ENCODE data around the gene GALNT5. TPM values are rescaled to one million over a fixed set of nuclear protein-coding genes. Genes with fewer than 3 reads are reported as not detected.
"Not testable (repeated sequence)": the region's sequence is repeated elsewhere in the genome, so short reads cannot be mapped to it uniquely, and the experiment has no call there.

GALNT5 gene
- total RNA-seq, 1 experiment from 2014 or later, result 0.04 TPM

DNA sequence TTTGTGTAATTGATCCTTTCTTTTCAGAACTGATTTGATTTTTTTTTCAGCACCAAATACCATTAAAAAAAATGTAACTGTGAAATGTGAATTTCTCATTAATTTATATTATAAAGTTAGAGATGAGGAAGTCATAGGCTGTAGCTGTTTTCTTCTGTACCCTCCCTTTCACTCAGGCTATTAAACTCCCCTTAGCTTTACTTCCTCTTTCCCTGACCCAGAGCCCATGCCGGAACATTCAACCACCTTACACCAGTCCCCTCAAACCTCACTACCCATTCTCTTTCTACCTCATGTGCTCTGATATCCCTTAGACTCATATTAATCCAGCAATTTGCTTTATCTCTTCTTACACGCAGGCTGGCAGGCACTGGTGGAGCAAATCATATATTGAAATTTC is 12.4 kb downstream of the GALNT5 start:
- Histone ChIP-seq H3K4me3 (ENCODE audit: low read length) (no peak overlapping the region), H3K27me3 (ENCODE audit: low read length) (no peaks in the 10 kb centered on the region), H4K20me1 (ENCODE audit: low read length) (no peaks in the 10 kb centered on the region), H3F3A (ENCODE audit: low read length, unreplicated experiment) (no peaks in the 10 kb centered on the region), H3K79me2 (ENCODE audit: low read length) (no peaks in the 10 kb centered on the region), H3K9me3 (ENCODE audit: low read length) (no peaks in the 10 kb centered on the region), H3K27ac (ENCODE audit: low read length) (no peak overlapping the region), H3K9ac (ENCODE audit: low read length) (no peak overlapping the region), H3K4me2 (ENCODE audit: low read length) (no peak overlapping the region), H3K36me3 (ENCODE audit: low read depth, low read length) (no peaks in the 10 kb centered on the region), H3K4me1 (ENCODE audit: insufficient read depth, low read length) (no peaks in the 10 kb centered on the region), H3K9me2 (replicated peaks; ENCODE audit: low read length) (0 out of 2 replicates have a peak, but pooled peaks cover 3% of the 10 kb centered on the region), H2AFZ (ENCODE audit: low read length) (no peak overlapping the region)
- POLR2A ChIA-PET (ENCODE audit: unreplicated experiment), result no interaction called here
- ATAC-seq (no peak), DNase-seq (no peak)
- intact Hi-C loops (cut with micrococcal nuclease), result no loop called here
- no TSS peak for BruUV-seq (replicated peaks)
- no peak for TF ChIP-seq EZH2phosphoT487 (IDR thresholded peaks at IDR 0.05; ENCODE audit: borderline replicate concordance, low read length)
- no peak for TF ChIP-seq EZH2 (IDR thresholded peaks at IDR 0.05; ENCODE audit: low read length, unreplicated experiment)
- TF ChIP-seq, protein P1, sequence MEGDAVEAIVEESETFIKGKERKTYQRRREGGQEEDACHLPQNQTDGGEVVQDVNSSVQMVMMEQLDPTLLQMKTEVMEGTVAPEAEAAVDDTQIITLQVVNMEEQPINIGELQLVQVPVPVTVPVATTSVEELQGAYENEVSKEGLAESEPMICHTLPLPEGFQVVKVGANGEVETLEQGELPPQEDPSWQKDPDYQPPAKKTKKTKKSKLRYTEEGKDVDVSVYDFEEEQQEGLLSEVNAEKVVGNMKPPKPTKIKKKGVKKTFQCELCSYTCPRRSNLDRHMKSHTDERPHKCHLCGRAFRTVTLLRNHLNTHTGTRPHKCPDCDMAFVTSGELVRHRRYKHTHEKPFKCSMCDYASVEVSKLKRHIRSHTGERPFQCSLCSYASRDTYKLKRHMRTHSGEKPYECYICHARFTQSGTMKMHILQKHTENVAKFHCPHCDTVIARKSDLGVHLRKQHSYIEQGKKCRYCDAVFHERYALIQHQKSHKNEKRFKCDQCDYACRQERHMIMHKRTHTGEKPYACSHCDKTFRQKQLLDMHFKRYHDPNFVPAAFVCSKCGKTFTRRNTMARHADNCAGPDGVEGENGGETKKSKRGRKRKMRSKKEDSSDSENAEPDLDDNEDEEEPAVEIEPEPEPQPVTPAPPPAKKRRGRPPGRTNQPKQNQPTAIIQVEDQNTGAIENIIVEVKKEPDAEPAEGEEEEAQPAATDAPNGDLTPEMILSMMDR (conservative IDR thresholded peaks at IDR 0.05; ENCODE audit: low read depth, low read length), result no peak
- CTCF ChIA-PET, result no interaction called here

DNA sequence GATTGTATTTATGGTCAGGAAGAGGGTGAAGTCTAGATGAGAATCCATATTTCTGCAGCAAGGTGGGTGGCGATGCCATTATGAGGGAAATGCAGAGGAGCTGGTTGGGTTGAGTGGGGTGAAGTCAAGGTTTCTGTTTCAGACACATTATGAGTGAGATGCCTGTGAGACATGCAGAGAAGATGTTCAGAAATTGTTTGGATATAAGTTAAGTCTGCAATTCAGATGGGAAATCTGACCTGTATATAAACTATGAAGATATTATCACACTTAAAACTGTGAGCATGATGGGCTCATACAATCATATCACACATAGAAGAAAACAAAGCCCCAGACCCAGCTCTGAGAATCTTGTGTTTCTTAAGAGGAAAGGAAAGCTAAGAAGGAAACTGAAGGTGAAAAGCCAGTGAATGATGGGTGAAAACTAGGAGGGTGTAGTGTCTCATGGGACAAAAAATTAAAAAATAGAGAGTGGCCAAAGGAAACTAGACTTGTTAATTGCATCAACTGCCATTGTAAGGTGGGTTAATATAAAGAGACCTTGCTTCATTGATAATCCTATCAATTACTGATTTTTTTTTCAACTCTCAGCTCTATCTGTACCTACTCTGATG is 14.2 kb downstream of the GALNT5 start:
- Histone ChIP-seq H3F3A (ENCODE audit: low read length, unreplicated experiment) (no peaks in the 10 kb centered on the region), H3K9ac (ENCODE audit: low read length) (no peak overlapping the region), H3K9me2 (replicated peaks; ENCODE audit: low read length) (0 out of 2 replicates have a peak, but pooled peaks cover 3% of the 10 kb centered on the region), H3K4me3 (ENCODE audit: low read length) (no peak overlapping the region), H4K20me1 (ENCODE audit: low read length) (no peaks in the 10 kb centered on the region), H3K4me1 (ENCODE audit: insufficient read depth, low read length) (no peaks in the 10 kb centered on the region), H3K27ac (ENCODE audit: low read length) (no peak overlapping the region), H3K79me2 (ENCODE audit: low read length) (no peaks in the 10 kb centered on the region), H3K27me3 (ENCODE audit: low read length) (no peaks in the 10 kb centered on the region), H2AFZ (ENCODE audit: low read length) (no peak overlapping the region), H3K4me2 (ENCODE audit: low read length) (no peak overlapping the region), H3K36me3 (ENCODE audit: low read depth, low read length) (no peaks in the 10 kb centered on the region), H3K9me3 (ENCODE audit: low read length) (no peaks in the 10 kb centered on the region)
- CTCF ChIA-PET, result no interaction called here
- ATAC-seq (no peak), DNase-seq (no peak)
- POLR2A ChIA-PET (ENCODE audit: unreplicated experiment), result no interaction called here
- BruUV-seq (replicated peaks), result no TSS peak
- TF ChIP-seq EZH2 (IDR thresholded peaks at IDR 0.05; ENCODE audit: low read length, unreplicated experiment), result no peak
- no peak for TF ChIP-seq EZH2phosphoT487 (IDR thresholded peaks at IDR 0.05; ENCODE audit: borderline replicate concordance, low read length)
- TF ChIP-seq, protein P1 (conservative IDR thresholded peaks at IDR 0.05; ENCODE audit: low read depth, low read length), result no peak
- intact Hi-C loops (cut with micrococcal nuclease), result no loop called here

DNA sequence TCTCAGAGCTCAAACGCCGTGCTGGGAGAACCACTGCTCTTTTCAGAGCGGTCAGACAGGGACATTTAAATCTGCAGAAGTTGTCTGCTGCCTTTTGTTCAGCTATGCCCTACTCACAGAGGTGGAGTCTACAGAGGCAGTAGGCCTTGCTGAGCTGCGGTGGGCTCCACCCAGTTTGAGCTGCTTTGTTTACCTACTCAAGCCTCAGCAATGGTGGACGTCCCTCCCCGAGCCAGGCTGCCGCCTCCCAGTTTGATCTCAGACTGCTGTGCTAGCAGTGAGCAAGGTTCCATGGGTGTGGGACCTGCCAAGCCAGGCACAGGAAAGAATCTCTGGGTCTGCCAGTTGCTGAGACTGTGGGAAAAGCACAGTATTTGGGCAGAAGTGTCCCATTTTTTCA is 21.8 kb downstream of the GALNT5 start:
- H2AFZ ChIP-seq (ENCODE audit: low read length); POLR2A ChIA-PET (ENCODE audit: unreplicated experiment); H3K79me2 ChIP-seq (ENCODE audit: low read length); BruUV-seq (replicated peaks); intact Hi-C loops (cut with micrococcal nuclease); H3K4me1 ChIP-seq (ENCODE audit: insufficient read depth, low read length); H4K20me1 ChIP-seq (ENCODE audit: low read length); H3K27ac ChIP-seq (ENCODE audit: low read length); H3K4me3 ChIP-seq (ENCODE audit: low read length); CTCF ChIA-PET; H3F3A ChIP-seq (ENCODE audit: low read length, unreplicated experiment); DNase-seq; H3K4me2 ChIP-seq (ENCODE audit: low read length); H3K27me3 ChIP-seq (ENCODE audit: low read length); H3K9me2 ChIP-seq (replicated peaks; ENCODE audit: low read length); H3K9me3 ChIP-seq (ENCODE audit: low read length); H3K9ac ChIP-seq (ENCODE audit: low read length); H3K36me3 ChIP-seq (ENCODE audit: low read depth, low read length); ATAC-seq: not testable (repeated sequence)

Measured in PC-3 (cell line).